Ovary (tissue), 9 donors: ENCODE measurements around the gene ICAM3. TPM values are rescaled to one million over a fixed set of nuclear protein-coding genes. Genes with fewer than 3 reads are reported as not detected.
"Not testable (repeated sequence)": the region's sequence is repeated elsewhere in the genome, so short reads cannot be mapped to it uniquely, and the experiment has no call there.

Source experiments
- DNase-seq, 5 donors: peaks; one replicate each; pipeline ENCODE4 v3.0.0-alpha.2; 2019 to 2020
- H3K27ac ChIP-seq, 2 donors: fragments of 200-600 bp; one replicate each; pipeline versions ENCODE4 v1.5.1 to v1.8.0; 2019 to 2022
- H3K27me3 ChIP-seq: fragments of 200-600 bp; one replicate; pipeline ENCODE4 v1.8.0; 2022
- H3K36me3 ChIP-seq: fragments of 200-600 bp; sonication (generic); one replicate; pipeline ENCODE4 v1.5.1; 2019
- H3K4me1 ChIP-seq: one replicate; pipeline ENCODE4 v1.8.1; 2013; ENCODE audit warnings: mild to moderate bottlenecking, moderate library complexity; ENCODE audit not compliant: insufficient read depth
- H3K4me3 ChIP-seq: fragments of 200-600 bp; sonication (generic); one replicate; pipeline ENCODE4 v1.5.1; 2017
- H3K9me3 ChIP-seq, 2 donors: fragments of 200-600 bp in 1 of 2; sonication (generic) in 1 of 2; one replicate each; pipeline versions ENCODE4 v1.5.1 to v1.8.1; 2013 to 2019; ENCODE audit warnings: mild to moderate bottlenecking in 1 of 2, moderate library complexity in 1 of 2
- EP300 ChIP-seq: sonication (generic); formaldehyde crosslinking; IDR thresholded peaks from one replicate; pipeline ENCODE4 v1.6.1; 2017; ENCODE audit warnings: antibody characterized with exemption
- POLR2A ChIP-seq: fragments of 450-650 bp; IDR thresholded peaks from one replicate; pipeline ENCODE4 v1.6.1; 2017; ENCODE audit warnings: antibody characterized with exemption, mild to moderate bottlenecking, moderate library complexity
- WGBS, 3 donors: extraction: QIAGEN DNeasy Blood & Tissue Kit in 1 of 3; methylation state at CpG; one replicate each; pipeline versions ENCODE4 v1.1.5 to v1.1.7; 2013 to 2017; 5-methylcytosine and 5-hydroxymethylcytosine counted together
- intact Hi-C, 4 donors: fragments of 100-400 bp; cut with DNase I; formaldehyde crosslinking; loops; one replicate each; pipeline versions ENCODE4 v1.11.0 to v1.15.1; 2022 to 2023
- polyA plus RNA-seq, 2 donors: library from polyadenylated mRNA; stranded (reverse); fragments of 200-250 nt in 1 of 2; fragments of 350-450 nt in 1 of 2; fragmentation: Illumina TruSeq in 1 of 2; extraction: RNeasy Lipid Tissue Mini Kit (QIAGEN cat#74804) in 1 of 2; gene quantifications; one replicate each; pipeline ENCODE4 v1.2.3, GENCODE V29; 2013 to 2014
- total RNA-seq, 7 donors: library from RNA; depleted of rRNA in 2 of 7; stranded (reverse); fragments of >200 nt in 2 of 7; fragmentation: NEBNext Ultra II Directional in 3 of 7; extraction: Animal tissue kit (Norgen Biotek cat#: 25700) in 3 of 7; gene quantifications; one replicate each; pipeline versions ENCODE4 v1.1.0 to v1.2.4, GENCODE V29; 2016 to 2023
- TF ChIP-seq, protein P1 (sequence below), 3 donors: fragments of 450-650 bp in 2 of 3; fragments of 200-600 bp in 1 of 3; IDR thresholded peaks; one replicate each; pipeline versions ENCODE4 v1.5.1 to v1.8.0; 2016 to 2022; ENCODE audit warnings: antibody characterized with exemption in 3 of 3, mild to moderate bottlenecking in 1 of 3
- donor health status: DM: no; HTN: no; CAD: no; lungs with moderate emphysema.
- donor health status: DM: no; HTN: no; CAD: no.
- donor health status: Bipolar disorder and iron deficiency.
- donor health status: DM: yes; HTN: yes; CAD: no.
- donor health status: DM: no; HTN: no; CAD: no.
- donor health status: DM: yes; HTN: yes; CAD: no.

The ICAM3 gene
- total and polyA plus RNA-seq, 9 donors, result 2.2 to 10.9 (median 3.9) TPM

DNA sequence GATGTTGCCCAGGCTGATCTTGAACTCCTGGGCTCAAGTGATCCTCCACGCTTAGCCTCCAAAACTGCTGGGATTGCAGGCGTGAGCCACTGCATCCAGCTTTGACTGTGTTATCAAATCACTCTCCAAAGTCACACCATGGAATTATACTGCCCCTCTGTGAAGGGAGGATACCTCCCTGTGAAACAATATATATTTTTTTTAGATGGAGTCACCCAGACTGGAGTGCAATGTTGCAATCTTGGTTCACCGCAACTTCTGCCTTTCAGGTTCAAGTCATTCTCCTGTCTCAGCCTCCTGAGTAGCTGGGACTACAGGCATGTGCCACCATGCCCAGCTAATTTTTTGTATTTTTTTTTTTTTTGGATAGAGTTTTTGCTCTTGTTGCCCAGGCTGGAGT, 33.3 kb upstream of the ICAM3 start:
- TF ChIP-seq POLR2A, result no peak
- TF ChIP-seq EP300, result no peak
- TF ChIP-seq, protein P1, sequence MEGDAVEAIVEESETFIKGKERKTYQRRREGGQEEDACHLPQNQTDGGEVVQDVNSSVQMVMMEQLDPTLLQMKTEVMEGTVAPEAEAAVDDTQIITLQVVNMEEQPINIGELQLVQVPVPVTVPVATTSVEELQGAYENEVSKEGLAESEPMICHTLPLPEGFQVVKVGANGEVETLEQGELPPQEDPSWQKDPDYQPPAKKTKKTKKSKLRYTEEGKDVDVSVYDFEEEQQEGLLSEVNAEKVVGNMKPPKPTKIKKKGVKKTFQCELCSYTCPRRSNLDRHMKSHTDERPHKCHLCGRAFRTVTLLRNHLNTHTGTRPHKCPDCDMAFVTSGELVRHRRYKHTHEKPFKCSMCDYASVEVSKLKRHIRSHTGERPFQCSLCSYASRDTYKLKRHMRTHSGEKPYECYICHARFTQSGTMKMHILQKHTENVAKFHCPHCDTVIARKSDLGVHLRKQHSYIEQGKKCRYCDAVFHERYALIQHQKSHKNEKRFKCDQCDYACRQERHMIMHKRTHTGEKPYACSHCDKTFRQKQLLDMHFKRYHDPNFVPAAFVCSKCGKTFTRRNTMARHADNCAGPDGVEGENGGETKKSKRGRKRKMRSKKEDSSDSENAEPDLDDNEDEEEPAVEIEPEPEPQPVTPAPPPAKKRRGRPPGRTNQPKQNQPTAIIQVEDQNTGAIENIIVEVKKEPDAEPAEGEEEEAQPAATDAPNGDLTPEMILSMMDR (IDR thresholded peaks at IDR 0.05), result no peak
- Histone ChIP-seq H3K27me3 (no peaks in the 10 kb centered on the region), H3K36me3 (no peaks in the 10 kb centered on the region), H3K4me3 (no peak overlapping the region), H3K27ac (no peak overlapping the region), H3K9me3 (no peaks in the 10 kb centered on the region), H3K4me1 (no peaks in the 10 kb centered on the region)
- intact Hi-C loops, result no loop called here
- DNase-seq, result no peak
- 92 to 100% (median 94%) methylated on average over 3 of the region's 3 CpGs for WGBS, 3 donors

DNA sequence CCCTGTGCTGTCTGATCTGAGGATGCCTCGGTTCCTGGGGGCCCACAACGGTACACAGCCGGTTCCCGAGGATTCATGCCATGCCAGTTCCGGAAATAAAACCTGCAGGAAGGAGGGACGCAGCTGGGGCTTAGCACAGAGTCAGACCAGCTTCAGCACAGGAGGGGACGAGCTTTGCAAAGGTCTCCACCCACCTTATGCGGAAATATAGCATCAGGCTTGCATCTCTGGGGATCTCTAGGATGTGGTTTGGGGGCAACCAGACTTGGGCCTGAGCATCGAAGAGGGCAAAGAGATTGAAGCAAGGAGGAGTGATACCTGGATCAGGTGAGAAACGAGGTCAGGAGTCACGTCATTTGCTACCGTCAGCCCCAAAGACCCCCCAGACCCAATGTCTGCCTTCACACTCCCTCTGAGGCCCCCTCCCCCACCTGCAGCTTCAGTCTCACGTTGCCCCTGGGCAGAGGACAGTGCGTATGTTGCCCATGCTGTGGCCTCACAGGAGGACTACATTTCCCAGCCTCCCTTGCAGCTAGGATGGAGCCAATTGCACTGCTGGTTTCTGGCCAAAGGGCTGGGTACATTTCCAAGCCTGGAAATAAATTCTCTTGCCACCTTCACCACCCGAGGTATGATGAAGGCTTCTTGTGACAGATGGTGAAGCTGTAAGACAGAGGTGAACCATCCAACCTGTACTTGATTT, 28.8 kb upstream of the ICAM3 start:
- TF ChIP-seq POLR2A (no peak), EP300 (no peak)
- TF ChIP-seq, protein P1 (IDR thresholded peaks at IDR 0.05), result no peak
- no peak for DNase-seq
- intact Hi-C loops, result no loop called here
- Histone ChIP-seq H3K36me3 (no peaks in the 10 kb centered on the region), H3K9me3 (no peaks in the 10 kb centered on the region), H3K27ac (no peak overlapping the region), H3K4me3 (no peak overlapping the region), H3K4me1 (no peaks in the 10 kb centered on the region), H3K27me3 (no peaks in the 10 kb centered on the region)
- 90 to 96% (median 93%) methylated on average over 15 of the region's 15 CpGs for WGBS, 3 donors

DNA sequence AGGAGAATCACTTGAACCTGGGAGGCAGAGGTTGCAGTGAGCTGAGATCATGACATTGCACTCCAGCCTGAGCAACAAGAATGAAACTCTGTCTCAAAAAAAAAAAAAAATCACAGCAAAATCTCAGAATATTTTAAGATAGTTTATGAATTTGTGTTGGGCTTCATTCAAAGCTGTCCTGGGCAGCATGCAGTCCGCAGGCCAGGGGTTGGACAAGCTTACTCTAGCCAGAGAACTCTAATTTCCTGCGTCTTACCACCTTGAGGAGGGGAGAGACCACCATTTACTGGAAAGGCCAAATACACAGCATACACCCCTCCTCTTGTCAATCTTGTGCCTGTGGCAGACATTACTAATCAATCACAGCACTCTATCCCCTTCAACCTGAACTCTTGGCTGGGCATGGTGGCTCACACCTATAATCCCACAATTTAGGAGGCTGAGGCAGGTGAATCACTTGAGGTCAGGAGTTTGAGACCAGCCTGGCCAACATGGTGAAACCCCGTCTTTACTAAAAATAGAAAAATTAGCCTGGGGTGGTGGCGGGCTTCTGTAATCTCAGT, 27.6 kb upstream of the ICAM3 start:
- H3K36me3 ChIP-seq, H3K27me3 ChIP-seq, H3K27ac ChIP-seq, DNase-seq, H3K4me1 ChIP-seq, H3K9me3 ChIP-seq, H3K4me3 ChIP-seq, intact Hi-C loops: not testable (repeated sequence)
- 91 to 96% (median 96%) methylated on average over 4 of the region's 4 CpGs for WGBS, 3 donors

DNA sequence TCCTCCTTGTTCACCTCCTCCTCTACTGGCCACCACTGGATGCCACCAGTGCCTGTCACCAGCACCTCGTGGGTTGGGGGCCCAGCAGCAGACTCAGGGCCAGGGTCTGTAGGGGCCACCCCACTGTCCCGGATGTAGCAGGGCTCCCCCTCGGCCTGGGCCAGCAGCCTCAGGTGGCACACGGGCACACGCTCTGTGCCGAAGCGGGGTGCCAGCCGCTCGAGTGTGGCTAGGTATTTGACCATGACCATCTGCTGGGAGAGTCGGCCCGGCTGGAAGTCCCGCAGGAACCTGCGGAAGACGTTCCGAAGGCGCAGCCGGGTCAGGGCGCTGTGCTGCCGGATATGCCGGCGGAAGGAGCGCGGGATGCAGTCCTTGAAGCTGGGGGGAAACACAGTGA, 26.1 kb upstream of the ICAM3 start:
- H3K4me1 ChIP-seq, result no peaks in the 10 kb centered on the region
- no peaks in the 10 kb centered on the region for H3K36me3 ChIP-seq
- 94 to 96% (median 95%) methylated on average over 23 of the region's 23 CpGs for WGBS, 3 donors
- intact Hi-C loops, result no loop called here
- H3K27me3 ChIP-seq, result no peaks in the 10 kb centered on the region
- TF ChIP-seq POLR2A, result no peak
- TF ChIP-seq, protein P1 (IDR thresholded peaks at IDR 0.05), result no peak
- no peak for TF ChIP-seq EP300
- H3K9me3 ChIP-seq, result no peaks in the 10 kb centered on the region
- no peak overlapping the region for H3K27ac ChIP-seq
- H3K4me3 ChIP-seq, result no peak overlapping the region
- DNase-seq, result no peak

DNA sequence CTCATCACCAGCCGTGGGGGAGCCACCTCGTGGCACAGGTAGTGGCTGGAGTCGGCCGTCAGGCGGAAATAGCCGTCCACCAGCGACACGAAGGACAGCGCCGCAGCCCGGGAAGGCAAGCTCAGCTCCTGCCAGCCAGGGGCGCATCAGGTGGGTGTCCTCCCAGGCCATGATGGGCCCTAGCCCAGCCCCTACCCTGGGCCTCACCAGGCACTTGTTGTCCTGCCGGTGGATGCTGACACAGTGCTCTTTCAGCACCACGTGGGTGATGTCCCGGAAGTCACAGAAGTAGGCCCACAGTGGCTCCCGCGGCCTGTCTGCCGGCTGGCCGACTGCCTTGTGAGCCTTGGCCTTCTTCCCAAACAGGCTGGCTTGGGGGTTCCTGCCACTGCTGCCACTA, 25.2 kb upstream of the ICAM3 start:
- no peak overlapping the region for H3K27ac ChIP-seq
- H3K36me3 ChIP-seq, result no peaks in the 10 kb centered on the region
- TF ChIP-seq POLR2A (no peak), EP300 (no peak)
- TF ChIP-seq, protein P1 (IDR thresholded peaks at IDR 0.05), result no peak
- H3K4me1 ChIP-seq, result no peaks in the 10 kb centered on the region
- no peaks in the 10 kb centered on the region for H3K9me3 ChIP-seq
- H3K27me3 ChIP-seq, result no peaks in the 10 kb centered on the region
- 79 to 84% (median 81%) methylated on average over 16 to 19 of the region's 19 CpGs for WGBS, 3 donors
- no peak for DNase-seq
- no peak overlapping the region for H3K4me3 ChIP-seq
- intact Hi-C loops, result no loop called here
